Large intestine (tissue), 3 donors: ENCODE measurements around the gene TCP1. TPM values are rescaled to one million over a fixed set of nuclear protein-coding genes. Genes with fewer than 3 reads are reported as not detected.
"Not testable (repeated sequence)": the region's sequence is repeated elsewhere in the genome, so short reads cannot be mapped to it uniquely, and the experiment has no call there.

Experiments used
- DNase-seq, 2 donors: peaks; one replicate each; pipeline versions ENCODE4 v3.0.0 to v3.0.0-alpha.2; 2013
- H3K27ac ChIP-seq: one replicate; pipeline ENCODE4 v1.5.1; 2013; ENCODE audit warnings: low read length
- H3K27me3 ChIP-seq: 2 replicates; pipeline ENCODE4 v1.6.1; 2013; ENCODE audit warnings: low read length; ENCODE audit not compliant: control insufficient read depth, insufficient read depth
- H3K36me3 ChIP-seq: 2 replicates; pipeline ENCODE4 v1.6.1; 2013; ENCODE audit warnings: low read length; ENCODE audit not compliant: control insufficient read depth, insufficient read depth
- H3K4me1 ChIP-seq: one replicate; pipeline ENCODE4 v1.6.1; 2013; ENCODE audit warnings: low read length; ENCODE audit not compliant: control insufficient read depth, insufficient read depth
- H3K4me3 ChIP-seq: one replicate; pipeline ENCODE4 v1.5.1; 2013; ENCODE audit warnings: low read length
- H3K9me3 ChIP-seq: one replicate; pipeline ENCODE4 v1.6.1; 2013; ENCODE audit warnings: mild to moderate bottlenecking, low read depth, low read length, moderate library complexity; ENCODE audit not compliant: control insufficient read depth
- WGBS: methylation state at CpG from one replicate; pipeline ENCODE4 v1.1.5; 2013; ENCODE audit warnings: low lambda C conversion rate; ENCODE audit not compliant: insufficient coverage; 5-methylcytosine and 5-hydroxymethylcytosine counted together
- polyA plus RNA-seq: library from polyadenylated mRNA; unstranded; fragments of 120-200 nt; gene quantifications from one replicate; pipeline ENCODE4 v1.2.1, GENCODE V29; 2013

Gene TCP1
- polyA plus RNA-seq, 1 donor = 199 TPM

DNA sequence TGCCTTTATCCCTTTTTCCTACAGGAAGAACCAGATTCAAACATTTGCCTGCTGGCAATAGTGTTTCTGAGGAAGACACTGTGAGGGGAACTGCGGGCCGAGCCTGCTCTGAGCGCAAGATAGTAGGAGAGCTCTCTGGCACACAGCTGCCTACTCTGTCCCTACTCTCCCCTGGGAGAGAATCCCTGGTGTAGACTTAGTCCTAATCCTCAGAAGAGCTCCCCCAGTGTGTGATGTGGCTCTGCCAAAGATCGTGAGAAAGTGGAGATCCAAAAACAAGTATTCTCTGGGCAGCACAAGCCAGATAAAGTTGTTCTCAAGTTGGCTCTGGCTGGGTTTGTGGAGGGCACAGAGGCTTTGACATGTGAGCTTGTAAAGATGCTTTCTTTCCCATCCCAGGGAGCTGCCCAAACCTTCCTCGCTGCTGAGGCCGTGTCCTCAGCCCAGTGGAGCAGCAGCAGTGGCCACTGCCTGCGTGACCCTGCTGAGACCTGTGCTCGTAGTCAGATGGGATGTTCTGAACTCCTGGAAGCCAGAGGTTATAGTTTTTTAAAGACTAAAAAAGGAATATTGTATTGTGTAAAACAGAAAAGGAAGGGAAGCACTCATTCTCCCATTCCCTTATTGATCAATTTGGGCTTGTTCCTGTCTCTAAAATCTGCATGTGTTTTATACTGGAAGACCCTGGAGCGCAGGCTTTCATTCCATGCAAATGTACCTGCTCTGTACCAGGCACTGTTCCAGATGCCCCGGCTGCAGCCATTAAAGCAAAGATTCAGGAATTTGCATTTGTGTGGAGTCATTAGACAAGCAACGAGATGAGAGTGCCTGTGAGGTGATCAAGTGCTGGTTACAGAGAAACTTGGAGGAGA, 41.3 kb upstream of the TCP1 start:
- no peak overlapping the region for H3K4me3 ChIP-seq
- H3K36me3 ChIP-seq = no peaks in the 10 kb centered on the region
- no peak for DNase-seq
- H3K27me3 ChIP-seq = no peaks in the 10 kb centered on the region
- no peak overlapping the region for H3K27ac ChIP-seq
- no CpG with 5 or more reads among the region's 11 CpGs for WGBS
- no peaks in the 10 kb centered on the region for H3K9me3 ChIP-seq
- no peaks in the 10 kb centered on the region for H3K4me1 ChIP-seq

- H3K4me3 ChIP-seq = no peak overlapping the region
- no peak for DNase-seq
- H3K9me3 ChIP-seq = no peaks in the 10 kb centered on the region
- no peaks in the 10 kb centered on the region for H3K4me1 ChIP-seq
- H3K27me3 ChIP-seq = no peaks in the 10 kb centered on the region
- H3K27ac ChIP-seq = no peak overlapping the region
- no peaks in the 10 kb centered on the region for H3K36me3 ChIP-seq
- no CpG with 5 or more reads among the region's 4 CpGs for WGBS
Observed at GRCh38 chr6:159829526-159829925, 40.1 kb upstream of the TCP1 start.

- Histone ChIP-seq H3K9me3 (no peaks in the 10 kb centered on the region), H3K4me1 (no peaks in the 10 kb centered on the region), H3K27ac (no peak overlapping the region), H3K4me3 (no peak overlapping the region), H3K27me3 (no peaks in the 10 kb centered on the region), H3K36me3 (no peaks in the 10 kb centered on the region)
- no CpG with 5 or more reads among the region's 7 CpGs for WGBS
- no peak for DNase-seq
Observed at GRCh38 chr6:159828074-159828473, 38.7 kb upstream of the TCP1 start.

GRCh38 chr6:159826968-159827647, 37.7 kb upstream of the TCP1 start:
- no CpG with 5 or more reads among the region's 16 CpGs for whole genome bisulfite sequencing

GRCh38 chr6:159826004-159826403, 36.6 kb upstream of the TCP1 start:
- H3K9me3 ChIP-seq = no peaks in the 10 kb centered on the region
- WGBS = no CpG with 5 or more reads among the region's 13 CpGs
- H3K27me3 ChIP-seq = no peaks in the 10 kb centered on the region
- H3K4me1 ChIP-seq = no peaks in the 10 kb centered on the region
- no peak overlapping the region for H3K27ac ChIP-seq
- DNase-seq = no peak
- H3K4me3 ChIP-seq = no peak overlapping the region
- H3K36me3 ChIP-seq = no peaks in the 10 kb centered on the region

More at GRCh38 chr6:159826968-159827647, 37.7 kb upstream of the TCP1 start:
- Histone ChIP-seq H3K9me3 (no peaks in the 10 kb centered on the region), H3K27ac (no peak overlapping the region), H3K4me1 (no peaks in the 10 kb centered on the region), H3K36me3 (no peaks in the 10 kb centered on the region), H3K27me3 (no peaks in the 10 kb centered on the region), H3K4me3 (no peak overlapping the region)
- no peak for DNase-seq

GRCh38 chr6:159824690-159825089, 35.3 kb upstream of the TCP1 start:
- not testable (repeated sequence) for H3K27ac ChIP-seq, H3K4me1 ChIP-seq, H3K27me3 ChIP-seq, H3K9me3 ChIP-seq, H3K4me3 ChIP-seq, DNase-seq, H3K36me3 ChIP-seq
- WGBS = no CpG with 5 or more reads among the region's 9 CpGs

GRCh38 chr6:159823953-159824352, 34.6 kb upstream of the TCP1 start:
- Histone ChIP-seq H3K9me3 (peaks cover 3% of the 10 kb centered on the region), H3K27me3 (no peaks in the 10 kb centered on the region), H3K4me1 (no peaks in the 10 kb centered on the region), H3K27ac (no peak overlapping the region), H3K4me3 (no peak overlapping the region), H3K36me3 (no peaks in the 10 kb centered on the region)
- WGBS = no CpG with 5 or more reads among the region's 3 CpGs
- DNase-seq = no peak

DNA sequence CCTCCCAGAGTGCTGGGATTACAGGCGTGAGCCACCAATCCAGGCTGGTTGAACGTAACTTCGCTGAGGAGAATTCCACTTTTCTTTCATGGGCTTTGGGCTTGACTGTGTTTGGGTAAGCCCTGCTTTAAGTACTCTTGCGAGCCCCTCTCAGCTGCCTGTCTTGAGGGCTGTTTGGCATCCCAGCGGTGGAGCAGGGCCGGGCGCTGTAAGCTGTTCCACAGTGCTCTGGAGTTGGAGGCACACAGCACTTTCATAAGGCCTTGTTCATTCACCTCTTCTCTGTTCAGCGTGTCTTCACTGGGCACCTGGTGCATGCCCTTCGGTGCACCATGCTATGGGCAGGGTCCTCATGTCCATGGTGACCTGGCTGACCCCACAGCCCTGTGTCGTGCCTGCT, 32.3 kb upstream of the TCP1 start:
- no peaks in the 10 kb centered on the region for H3K4me1 ChIP-seq
- no peak overlapping the region for H3K4me3 ChIP-seq
- no peaks in the 10 kb centered on the region for H3K27me3 ChIP-seq
- H3K9me3 ChIP-seq = peaks cover 3% of the 10 kb centered on the region
- no peak for DNase-seq
- no peak overlapping the region for H3K27ac ChIP-seq
- WGBS = no CpG with 5 or more reads among the region's 10 CpGs
- H3K36me3 ChIP-seq = no peaks in the 10 kb centered on the region

- Histone ChIP-seq H3K4me3 (no peak overlapping the region), H3K27me3 (no peaks in the 10 kb centered on the region), H3K9me3 (peaks cover 3% of the 10 kb centered on the region), H3K36me3 (no peaks in the 10 kb centered on the region), H3K27ac (no peak overlapping the region), H3K4me1 (no peaks in the 10 kb centered on the region)
- WGBS = no CpG with 5 or more reads among the region's 11 CpGs
- no peak for DNase-seq
Observed at GRCh38 chr6:159821122-159821521, 31.7 kb upstream of the TCP1 start.

- Histone ChIP-seq H3K4me1 (no peaks in the 10 kb centered on the region), H3K27ac (no peak overlapping the region), H3K9me3 (peaks cover 3% of the 10 kb centered on the region), H3K4me3 (no peak overlapping the region), H3K27me3 (no peaks in the 10 kb centered on the region), H3K36me3 (no peaks in the 10 kb centered on the region)
- 90% methylated on average over 2 of the region's 28 CpGs for WGBS
- DNase-seq = no peak
Observed at GRCh38 chr6:159819932-159820640, 30.7 kb upstream of the TCP1 start.
